ENCODE data around the gene NR2F6.

GRCh38 chr19:17202713-17203112 lies 43.0 kb downstream of the NR2F6 start:
- TF ChIP-seq POLR2A (IDR thresholded peaks at IDR 0.05; ENCODE audit: extremely low read depth, insufficient read length) (no peak), CTCF (IDR thresholded peaks at IDR 0.05; ENCODE audit: low read depth, low read length) (no peak)

Data from NB4 (cell line).